NCI-H1930 (cell line): Measurements from ENCODE around the gene WEE1.

ENCODE experiments used
- DNase-seq, 2 experiments: peaks; one replicate each; lab custom pipeline; 2025; lab: John Stamatoyannopoulos, UW

Gene WEE1

GRCh38 chr11:9566561-9567063 is 6.9 kb upstream of the WEE1 start:
- DNase-seq, result no peak

DNA sequence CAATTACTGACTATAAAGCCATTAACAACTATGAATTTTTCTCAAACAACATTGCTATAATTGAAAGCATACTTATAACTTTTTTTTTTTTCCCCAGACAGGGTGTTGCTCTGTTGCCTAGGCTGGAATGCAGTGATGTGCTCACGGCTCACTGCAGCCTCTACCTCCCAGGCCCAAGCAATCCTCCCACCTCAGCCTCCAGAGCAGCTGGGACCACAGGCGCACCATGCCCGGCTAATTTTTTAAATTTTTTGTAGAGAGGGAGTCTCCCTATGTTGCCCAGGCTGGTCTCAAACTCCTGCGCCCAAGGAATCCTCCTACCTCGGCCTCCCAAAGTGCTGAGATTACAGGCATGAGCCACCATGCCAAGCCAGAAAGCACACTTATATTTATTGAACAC is 6.1 kb upstream of the WEE1 start:
- no peak for DNase-seq

GRCh38 chr11:9568161-9568853 is 5.2 kb upstream of the WEE1 start:
- DNase-seq, result no peak

DNA sequence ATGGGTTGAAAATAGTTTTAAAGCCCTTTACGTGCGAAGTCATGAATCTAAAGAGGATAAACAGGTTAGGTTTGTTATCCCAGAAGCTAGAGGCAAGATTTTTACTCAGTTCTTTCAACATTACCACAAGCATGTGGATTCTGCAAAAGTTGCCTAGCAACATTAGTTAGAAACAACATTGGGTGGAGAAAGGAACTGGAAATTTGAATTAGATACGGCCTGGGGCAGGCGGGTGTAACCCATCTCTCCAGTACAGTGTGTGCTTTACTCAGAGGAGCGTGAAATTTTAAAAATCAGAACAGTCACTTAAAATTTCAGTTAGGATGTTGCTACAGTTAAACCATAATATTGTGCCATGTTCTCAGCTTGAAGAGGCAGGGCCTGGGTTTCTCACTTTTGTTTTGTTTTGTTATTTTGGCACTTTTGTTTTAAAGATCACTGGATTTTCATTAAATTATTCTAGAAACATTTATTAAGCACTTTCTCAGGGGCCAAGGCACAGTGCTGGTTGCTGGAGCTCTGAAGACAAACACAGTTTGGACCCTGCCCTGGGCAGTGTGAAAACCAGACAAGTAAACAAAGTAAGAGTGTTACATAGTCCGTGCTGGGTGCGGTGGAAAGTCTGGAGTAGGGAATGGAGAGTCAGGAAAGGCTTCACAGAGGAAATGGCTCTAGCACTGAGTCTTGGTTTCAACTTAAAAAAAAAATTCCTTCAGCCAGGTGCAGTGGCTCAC is 4.4 kb upstream of the WEE1 start:
- DNase-seq, result no peak

GRCh38 chr11:9569588-9570164 is 3.8 kb upstream of the WEE1 start:
- no peak for DNase-seq

- no peak for DNase-seq
Measured at GRCh38 chr11:9570313-9571025, 3.0 kb upstream of the WEE1 start.

DNA sequence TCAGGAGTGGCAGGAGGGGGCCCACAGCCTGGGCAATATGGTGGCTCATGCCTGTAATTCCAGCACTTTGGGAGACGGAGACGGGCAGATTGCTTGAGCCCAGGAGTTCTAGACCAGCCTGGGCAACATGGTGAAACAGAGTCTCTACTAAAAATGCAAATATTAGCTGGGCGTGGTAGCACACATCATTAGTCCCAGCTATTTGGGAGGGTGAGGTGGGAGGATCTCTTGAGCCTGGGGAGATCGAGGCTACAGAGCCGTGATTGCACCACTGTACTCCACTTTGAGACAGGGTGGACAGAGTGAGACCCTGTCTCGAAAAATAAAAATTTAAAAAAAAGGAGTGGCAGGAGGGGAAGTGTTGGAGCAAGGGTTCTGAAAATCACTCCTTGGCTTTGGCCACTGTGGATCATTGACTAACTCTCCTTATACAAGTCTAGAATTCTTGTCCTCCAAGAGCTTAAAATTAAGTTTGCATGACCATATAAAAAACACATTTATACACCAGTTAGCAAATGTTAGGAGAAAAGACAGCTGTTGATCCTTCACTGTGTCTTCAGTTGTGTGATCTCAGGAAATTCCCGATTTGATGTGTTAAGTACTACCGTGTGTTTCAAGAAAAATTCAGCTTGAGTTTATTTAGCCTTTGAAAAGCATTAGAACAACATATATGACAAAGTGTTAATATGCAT is 2.3 kb upstream of the WEE1 start:
- DNase-seq, result no peak

DNA sequence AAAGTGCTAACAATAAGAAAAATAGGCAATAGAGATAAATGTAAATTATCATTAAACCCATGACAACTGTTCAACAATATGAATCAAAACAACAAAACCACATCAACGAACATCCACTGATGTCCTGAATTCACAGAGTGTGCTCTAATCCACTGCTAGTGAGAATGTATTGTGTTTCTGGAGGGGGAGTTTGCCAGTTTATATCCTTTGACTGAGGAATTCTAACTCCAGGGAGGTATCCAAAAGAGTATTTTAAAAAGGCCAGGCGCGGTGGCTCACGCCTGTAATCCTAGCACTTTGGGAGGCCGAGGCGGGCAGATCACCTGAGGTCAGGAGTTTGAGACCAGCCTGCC is 1.7 kb upstream of the WEE1 start:
- no peak for DNase-seq

DNA sequence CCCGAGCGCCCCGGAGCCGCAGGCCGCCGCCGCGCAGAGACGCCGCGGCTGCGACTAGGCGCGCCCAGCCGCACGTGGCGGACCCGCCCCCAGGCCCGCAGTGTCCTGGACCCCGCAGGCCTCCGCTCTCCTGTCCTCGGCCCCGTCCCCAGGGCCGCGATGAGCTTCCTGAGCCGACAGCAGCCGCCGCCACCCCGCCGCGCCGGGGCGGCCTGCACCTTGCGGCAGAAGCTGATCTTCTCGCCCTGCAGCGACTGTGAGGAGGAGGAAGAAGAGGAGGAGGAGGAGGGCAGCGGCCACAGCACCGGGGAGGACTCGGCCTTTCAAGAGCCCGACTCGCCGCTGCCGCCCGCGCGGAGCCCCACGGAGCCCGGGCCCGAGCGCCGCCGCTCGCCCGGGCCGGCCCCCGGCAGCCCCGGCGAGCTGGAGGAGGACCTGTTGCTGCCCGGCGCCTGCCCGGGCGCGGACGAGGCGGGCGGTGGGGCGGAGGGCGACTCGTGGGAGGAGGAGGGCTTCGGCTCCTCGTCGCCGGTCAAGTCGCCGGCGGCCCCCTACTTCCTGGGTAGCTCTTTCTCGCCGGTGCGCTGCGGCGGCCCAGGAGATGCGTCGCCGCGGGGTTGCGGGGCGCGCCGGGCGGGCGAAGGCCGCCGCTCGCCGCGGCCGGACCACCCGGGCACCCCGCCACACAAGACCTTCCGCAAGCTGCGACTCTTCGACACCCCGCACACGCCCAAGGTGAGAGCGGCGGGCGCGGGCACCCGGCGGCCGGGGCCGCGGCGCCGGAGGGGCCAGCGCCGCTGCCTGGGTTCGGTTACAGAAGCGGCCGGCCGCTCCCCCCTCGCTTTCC is 528 bp downstream of the WEE1 start:
- DNase-seq, result no peak

- DNase-seq, result no peak
Measured at GRCh38 chr11:9574622-9575259, 1.3 kb downstream of the WEE1 start.

GRCh38 chr11:9575260-9576240 is 2.1 kb downstream of the WEE1 start:
- DNase-seq, result peak; percentile 36 to 42

DNA sequence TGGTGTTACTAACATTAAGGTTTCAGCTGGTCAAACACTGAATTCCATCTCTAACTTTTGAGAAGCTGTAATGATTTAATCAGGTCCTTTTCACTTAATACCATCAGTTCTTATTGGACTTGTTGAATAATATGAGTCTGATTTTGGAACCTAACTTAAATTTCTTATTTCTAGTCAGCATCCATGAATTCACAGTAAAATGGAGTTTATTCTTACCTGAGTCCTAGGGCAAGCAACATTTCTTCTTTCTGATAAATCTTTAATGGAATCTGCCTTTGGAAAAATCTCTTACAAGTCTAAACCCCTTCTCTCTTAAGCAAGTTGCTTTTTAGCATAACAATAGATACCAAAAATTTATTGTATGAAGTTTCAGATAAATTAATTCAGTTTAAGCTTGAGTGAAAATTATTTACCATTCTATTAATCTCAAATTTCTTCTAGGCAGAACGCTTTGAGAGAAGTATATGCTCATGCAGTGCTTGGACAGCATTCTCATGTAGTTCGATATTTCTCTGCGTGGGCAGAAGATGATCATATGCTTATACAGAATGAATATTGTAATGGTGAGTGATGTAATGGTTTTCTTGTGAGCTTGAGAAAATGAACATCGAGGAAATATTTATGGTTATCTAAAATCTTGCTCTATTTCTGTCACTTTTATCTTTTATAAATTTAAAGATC is 3.4 kb downstream of the WEE1 start:
- DNase-seq, result no peak

GRCh38 chr11:9577556-9577955 is 4.1 kb downstream of the WEE1 start:
- no peak for DNase-seq

GRCh38 chr11:9580894-9581293 is 7.4 kb downstream of the WEE1 start:
- DNase-seq, result no peak

DNA sequence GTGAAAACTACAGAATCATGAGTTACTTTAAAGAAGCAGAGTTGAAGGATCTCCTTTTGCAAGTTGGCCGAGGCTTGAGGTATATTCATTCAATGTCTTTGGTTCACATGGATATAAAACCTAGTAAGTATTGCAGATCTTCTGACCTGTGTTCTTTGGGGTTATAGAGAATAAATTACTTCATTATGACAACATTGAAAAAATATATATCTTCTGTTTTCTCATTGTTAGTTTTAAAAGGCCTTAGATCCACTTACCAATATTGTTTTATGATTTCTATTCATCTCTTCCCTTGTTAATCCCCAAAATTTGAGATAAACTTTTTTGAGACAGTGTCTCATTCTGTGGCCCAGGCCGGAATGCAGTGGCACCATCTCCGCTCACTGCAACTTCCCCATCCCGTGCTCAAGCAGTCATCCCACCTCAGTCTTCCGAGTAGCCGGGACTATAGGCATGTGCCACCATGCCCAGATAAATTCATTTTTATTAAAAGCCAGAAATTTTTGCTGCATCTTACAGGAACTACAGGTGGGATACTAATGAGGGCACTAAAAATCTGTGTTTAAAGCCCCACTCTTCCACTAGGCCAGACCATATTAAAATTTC is 8.2 kb downstream of the WEE1 start:
- no peak for DNase-seq

GRCh38 chr11:9590717-9591116 is 17.2 kb downstream of the WEE1 start:
- no peak for DNase-seq

DNA sequence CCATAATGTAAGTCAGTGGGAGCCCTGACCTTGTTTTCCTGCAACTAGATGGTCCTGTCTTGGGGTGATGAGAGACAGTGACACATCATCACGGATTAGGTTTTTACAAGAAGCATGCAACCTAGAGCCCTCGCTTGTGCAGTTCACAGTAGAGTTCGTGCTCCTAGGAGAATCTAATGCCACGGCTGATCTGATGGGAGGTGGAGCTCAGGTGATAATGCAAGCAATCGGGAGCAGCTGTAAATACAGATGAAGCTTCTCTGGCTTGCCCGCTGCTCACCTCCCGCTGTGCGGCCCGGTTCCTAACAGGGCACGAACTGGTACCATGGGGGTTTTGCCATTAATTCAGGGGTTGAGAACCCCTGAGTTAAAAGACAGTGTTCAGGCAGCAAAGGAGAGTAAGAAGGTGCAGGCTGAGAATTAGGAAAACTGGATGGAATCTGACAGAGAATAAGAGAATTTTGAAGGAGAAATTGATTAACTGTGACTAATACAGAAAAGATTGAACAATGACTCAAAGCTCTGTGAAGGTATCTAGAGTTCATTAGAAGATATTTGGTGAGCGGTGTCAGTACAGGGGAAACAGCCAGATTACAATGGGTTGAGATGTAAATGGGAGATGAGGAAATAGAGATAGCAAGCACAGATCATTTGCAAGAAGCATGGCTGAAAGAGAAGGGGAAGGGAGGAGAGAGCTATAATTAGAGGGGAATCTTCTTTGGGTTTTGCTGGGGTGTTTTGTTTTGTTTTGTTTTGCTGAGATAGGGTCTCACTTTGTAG is 21.0 kb downstream of the WEE1 start:
- no peak for DNase-seq
